Sigmoid colon (tissue), 4 donors: ENCODE results near the gene UBE2S.

ENCODE experiments used
- CTCF ChIP-seq, 4 experiments: fragments of 450-650 bp in 3 of 4; fragments of 200-600 bp in 1 of 4; IDR thresholded peaks; one replicate each; pipeline ENCODE4 v1.5.1; 2016 to 2019; ENCODE audit warnings: antibody characterized with exemption in 4 of 4, mild to moderate bottlenecking in 3 of 4, moderate library complexity in 2 of 4
- POLR2AphosphoS5 ChIP-seq, 4 donors: sonication (generic); formaldehyde crosslinking; IDR thresholded peaks; one replicate each; pipeline ENCODE4 v1.6.1; 2017; ENCODE audit warnings: antibody characterized with exemption in 4 of 4

GRCh38 chr19:55407800-55408532 is 378 bp upstream of the UBE2S start:
- no peak for TF ChIP-seq POLR2AphosphoS5 (IDR thresholded peaks at IDR 0.05)
- TF ChIP-seq CTCF (IDR thresholded peaks at IDR 0.05), result no peak
